Measurements from ENCODE around the gene OR52D1.

- TF ChIP-seq CTCF (conservative IDR thresholded peaks at IDR 0.05; ENCODE audit: low read depth, low read length) (no peak), POLR2A (IDR thresholded peaks at IDR 0.05; ENCODE audit: low read depth, low read length) (no peak), MXI1 (IDR thresholded peaks at IDR 0.05; ENCODE audit: borderline replicate concordance, low read depth, low read length) (no peak), RAD21 (IDR thresholded peaks at IDR 0.05; ENCODE audit: low read length) (no peak), RCOR1 (IDR thresholded peaks at IDR 0.05; ENCODE audit: insufficient replicate concordance, low read length) (no peak), RFX5 (IDR thresholded peaks at IDR 0.05; ENCODE audit: low read depth, low read length) (no peak), MAZ (IDR thresholded peaks at IDR 0.05; ENCODE audit: borderline replicate concordance, low read depth, low read length) (no peak), MAFK (IDR thresholded peaks at IDR 0.05; ENCODE audit: low read depth, low read length) (no peak), FOS (IDR thresholded peaks at IDR 0.05; ENCODE audit: low read depth, low read length) (no peak), USF2 (IDR thresholded peaks at IDR 0.05; ENCODE audit: low read depth, low read length) (no peak), SMC3 (IDR thresholded peaks at IDR 0.05; ENCODE audit: low read depth, low read length) (no peak), CEBPB (IDR thresholded peaks at IDR 0.05; ENCODE audit: low read depth, low read length) (no peak), ELK1 (IDR thresholded peaks at IDR 0.05; ENCODE audit: borderline replicate concordance, low read depth, low read length) (no peak)
Measured at GRCh38 chr11:5505363-5506048, 17.0 kb downstream of the OR52D1 start.

Data from IMR-90 (cell line).